Activated effector memory CD4-positive, alpha-beta T cell treated with anti-CD3 and anti-CD28 coated beads, Interleukin-2, amount 50 U/mL, for 16 hours (primary cell): ENCODE measurements around the gene ALKAL2.

ENCODE experiments used
- DNase-seq: peaks from one replicate; pipeline ENCODE4 v3.0.0-alpha.2; 2020

The ALKAL2 gene

DNA sequence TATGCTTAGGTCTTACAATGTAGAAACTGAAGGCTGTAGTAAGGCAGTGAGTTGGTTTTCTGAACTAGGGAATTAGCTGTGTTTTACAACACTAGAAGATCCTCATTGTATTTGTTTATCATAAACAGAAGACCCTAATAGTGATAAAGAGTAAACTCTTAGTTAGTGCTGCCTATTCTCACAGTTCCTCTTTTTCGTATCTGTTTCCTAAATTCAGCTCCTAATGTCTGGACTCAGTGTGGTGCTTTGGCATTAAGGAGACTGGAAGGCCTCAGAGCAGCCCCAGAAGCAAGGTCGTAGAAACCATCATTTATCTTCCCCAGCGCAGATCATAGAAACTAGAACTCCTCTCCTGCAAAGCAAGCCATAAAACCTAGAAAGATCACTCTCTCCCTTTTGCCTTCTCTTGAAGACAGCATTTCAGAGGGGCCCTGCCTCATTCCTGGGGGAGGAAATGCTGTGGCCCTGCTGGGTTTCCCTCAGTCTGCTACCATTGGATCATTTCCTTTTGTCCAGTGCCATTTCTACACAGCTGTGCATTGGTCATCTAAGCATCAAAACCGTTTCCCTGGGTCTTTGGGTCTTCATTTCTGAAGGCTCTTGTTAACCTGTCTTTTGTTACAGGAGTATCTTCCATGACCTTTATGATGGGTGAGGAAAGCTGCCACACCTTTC, 18.4 kb downstream of the ALKAL2 start:
- no peak for DNase-seq

DNA sequence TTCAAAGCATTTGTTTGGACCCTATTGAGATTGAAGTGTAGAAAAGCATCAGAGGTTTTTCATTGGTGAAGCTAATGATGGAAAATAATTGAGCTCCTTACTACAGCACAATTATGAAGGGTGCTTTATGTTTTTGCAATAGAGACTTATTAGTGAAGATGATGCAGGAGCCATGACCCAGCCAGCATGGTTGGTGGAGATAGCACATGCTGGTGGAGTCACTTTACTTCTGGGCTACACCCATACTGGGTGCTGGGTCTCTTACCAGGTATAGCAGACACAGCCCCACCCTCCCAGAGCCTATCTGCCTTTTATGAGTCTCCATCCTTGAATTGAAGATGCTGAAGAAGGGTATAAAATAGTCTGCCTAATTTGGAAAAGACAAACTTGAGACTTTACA, 19.6 kb downstream of the ALKAL2 start:
- no peak for DNase-seq

DNA sequence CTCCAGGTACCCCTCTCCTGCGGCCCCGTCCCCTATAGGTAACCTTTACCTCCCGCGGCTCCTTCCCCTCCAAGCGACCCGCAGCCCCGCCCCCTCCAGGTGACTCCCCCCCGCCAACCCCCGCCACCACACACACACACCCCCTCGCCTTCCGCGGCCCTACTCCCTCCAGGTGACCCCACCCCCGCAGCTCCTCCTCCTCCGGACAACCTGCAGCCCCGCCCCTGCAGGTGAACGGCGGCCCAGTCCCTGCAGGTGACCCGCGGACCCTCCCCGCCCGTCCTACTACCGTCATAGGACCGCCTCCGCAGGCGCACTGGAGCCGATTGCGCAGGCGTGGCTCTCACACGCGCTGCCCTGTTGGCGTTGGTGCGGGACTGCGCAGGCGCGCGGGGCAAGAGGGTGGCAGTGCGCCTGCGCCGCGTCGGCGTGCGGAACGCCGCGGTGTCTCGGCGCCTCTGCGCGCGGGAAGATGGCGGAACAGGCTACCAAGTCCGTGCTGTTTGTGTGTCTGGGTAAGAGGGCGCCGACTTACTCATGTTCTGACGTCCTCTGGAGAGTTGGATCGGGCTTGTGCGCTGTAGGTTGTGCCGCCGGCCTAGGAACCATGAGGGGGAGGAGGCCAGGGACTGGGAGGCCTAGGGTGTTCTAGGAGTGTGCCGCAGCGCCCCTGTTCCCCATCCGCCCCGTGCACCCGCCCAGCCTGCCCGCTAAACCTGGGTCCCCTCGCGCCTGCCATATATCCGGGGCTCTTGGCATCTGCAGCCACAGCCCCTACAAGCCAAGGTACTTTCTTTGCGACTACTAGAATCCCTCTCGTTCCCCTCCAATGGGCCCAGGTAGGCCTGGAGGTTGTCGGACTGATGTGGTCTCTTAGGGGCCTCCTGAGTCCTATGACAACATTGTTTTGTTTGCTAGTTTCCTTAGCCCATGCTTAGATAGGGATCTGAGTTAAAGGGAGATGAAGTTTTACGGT, 23.1 kb downstream of the ALKAL2 start, which contains the start of gene ACP1:
TSS of gene ACP1 (plus strand) at position 455 of the 976 bp plus-strand sequence. CDS start at position 473, 18 bp downstream.
- DNase-seq, result peak; percentile 98

DNA sequence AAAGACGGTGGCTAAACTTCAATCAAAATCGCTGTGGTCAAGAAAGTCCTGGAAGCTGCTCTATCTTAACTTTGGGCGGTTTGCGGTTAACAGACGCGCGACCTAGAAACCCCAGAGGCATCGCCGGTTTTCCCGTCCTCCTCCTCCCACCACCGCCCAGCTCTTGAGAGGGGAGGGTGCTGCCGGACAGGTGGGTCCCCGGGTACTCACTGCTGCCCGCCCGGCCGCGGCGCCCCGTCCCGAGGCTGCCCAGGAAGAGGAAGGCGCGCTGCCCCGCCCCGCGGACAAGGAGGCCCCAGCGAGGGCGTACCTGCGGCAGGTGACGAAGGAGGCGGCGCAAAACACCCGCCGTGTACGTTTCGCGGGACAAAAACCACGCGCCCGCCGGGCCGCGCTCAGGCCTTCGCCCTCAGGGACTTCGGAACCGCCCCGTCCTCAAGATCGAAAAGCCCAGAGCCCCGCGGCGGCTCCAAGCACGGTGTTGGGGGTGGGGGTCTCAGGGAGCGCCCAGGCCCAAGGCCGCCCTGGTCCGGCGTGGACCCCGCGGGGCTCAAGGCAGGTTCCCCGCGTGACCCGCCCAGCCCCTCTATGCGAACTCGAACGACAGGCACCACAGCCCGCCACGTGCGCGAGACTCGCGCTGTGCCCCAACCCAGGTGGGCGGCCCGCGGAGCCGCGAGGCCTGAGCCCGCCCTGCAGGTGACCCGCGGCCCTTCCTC, 24.0 kb downstream of the ALKAL2 start, which contains the start of gene SH3YL1:
TSS of gene SH3YL1 (minus strand) at position 259 of the 719 bp plus-strand sequence. CDS start at position 211, 48 bp downstream.
- peak; percentile 87 for DNase-seq

GRCh38 chr2:263022-263738, 24.7 kb downstream of the ALKAL2 start:
- DNase-seq, result peak; percentile 64

DNA sequence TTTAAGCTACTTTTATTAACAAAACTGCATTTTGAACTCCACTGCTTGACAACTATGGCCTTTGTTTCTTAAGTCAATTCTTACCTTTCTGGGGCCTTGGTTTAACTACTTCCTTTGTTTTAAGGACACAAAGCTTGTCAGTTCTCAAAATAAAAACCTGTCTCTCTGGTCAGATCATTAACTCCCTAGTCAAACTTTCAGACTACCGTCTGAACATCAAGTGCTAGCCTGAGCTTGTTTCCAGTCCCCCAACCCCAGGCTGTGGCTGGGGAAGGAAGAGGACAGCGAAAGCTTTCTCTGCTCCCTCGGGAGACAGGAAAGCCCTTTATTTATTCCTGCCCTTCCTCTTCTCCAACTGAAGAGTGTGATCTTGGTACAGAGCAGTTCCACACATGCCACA, 25.8 kb downstream of the ALKAL2 start:
- no peak for DNase-seq

GRCh38 chr2:260507-261161, 27.3 kb downstream of the ALKAL2 start:
- no peak for DNase-seq

- no peak for DNase-seq
Measured at GRCh38 chr2:259789-260331, 28.0 kb downstream of the ALKAL2 start.

GRCh38 chr2:258933-259332, 29.0 kb downstream of the ALKAL2 start:
- no peak for DNase-seq

- DNase-seq, result no peak
Measured at GRCh38 chr2:257842-258241, 30.0 kb downstream of the ALKAL2 start.

DNA sequence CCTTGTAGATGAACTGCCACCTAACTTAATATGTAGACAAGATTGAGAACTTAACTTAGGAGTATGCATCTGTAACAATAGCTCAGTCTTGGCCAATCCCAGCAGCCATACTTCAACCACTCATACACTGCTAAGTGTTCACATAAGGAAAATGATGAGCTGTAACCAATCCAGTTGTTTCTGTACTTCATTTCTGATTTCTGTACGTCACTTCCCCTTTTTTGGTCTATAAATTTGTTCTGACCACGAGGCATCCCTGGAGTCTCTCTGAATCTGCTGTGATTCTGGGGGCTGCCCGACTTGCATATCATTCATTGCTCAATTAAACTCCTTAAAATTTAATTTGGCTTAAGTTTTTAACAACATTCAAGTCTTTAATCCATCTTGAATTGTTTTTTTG, 30.5 kb downstream of the ALKAL2 start:
- DNase-seq, result no peak

DNA sequence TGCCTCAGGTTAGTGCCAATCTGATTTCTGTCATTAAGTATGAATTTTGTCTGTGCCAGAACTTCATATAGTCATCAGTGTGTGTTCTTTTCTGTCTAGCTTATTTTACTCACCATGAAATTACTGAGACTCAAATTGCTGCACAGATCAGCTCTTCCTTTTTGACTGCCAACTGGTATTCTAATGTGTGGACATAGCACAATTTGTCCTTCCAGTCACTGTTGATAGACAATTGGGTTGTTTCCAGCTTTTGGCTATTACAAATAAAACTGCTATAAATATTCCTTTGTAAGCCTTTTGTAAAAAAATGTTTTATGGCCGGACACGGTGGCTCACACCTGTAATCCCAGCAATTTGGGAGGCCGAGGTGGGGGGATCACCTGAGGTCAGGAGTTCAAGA, 31.8 kb downstream of the ALKAL2 start:
- DNase-seq, result no peak

DNA sequence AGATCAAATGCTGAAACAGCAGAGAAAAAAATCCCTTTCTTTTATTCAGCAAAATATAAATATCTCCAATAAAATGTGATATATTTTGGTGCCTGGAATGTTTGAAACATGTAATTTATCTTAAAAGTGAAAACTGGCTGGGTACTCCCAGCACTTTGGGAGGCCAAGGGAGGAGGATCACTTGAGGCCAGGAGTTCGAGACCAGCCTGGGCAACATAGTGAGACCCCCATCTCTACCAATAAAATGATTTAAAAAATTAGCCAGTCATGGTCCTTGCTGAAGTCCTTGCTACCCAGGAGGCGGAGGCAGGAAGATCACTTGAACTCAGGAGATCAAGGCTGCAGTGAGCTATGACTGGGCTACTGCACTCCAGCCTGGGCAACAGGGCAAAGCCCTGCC, 32.7 kb downstream of the ALKAL2 start:
- no peak for DNase-seq

DNA sequence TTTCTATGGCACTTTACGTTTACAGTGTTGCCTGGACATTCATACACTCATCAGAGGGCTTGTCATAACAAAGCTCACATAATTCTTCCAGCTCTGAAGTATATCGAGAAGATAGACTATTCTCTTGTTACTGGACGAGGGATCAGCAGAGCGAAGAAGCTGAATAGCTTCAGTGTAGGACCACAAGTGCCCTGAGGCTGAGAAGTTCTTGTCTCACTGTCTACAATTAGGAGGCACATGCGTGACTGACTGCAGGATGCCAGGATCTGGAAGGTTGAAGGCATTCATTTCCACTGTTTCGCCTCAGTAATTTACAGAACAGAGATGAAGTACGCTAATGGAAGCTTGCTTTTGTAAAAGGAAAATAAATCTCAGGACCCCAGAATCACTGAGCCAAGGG, 33.6 kb downstream of the ALKAL2 start:
- DNase-seq, result no peak

GRCh38 chr2:253202-253638, 34.7 kb downstream of the ALKAL2 start:
- no peak for DNase-seq

- no peak for DNase-seq
Measured at GRCh38 chr2:252001-252602, 35.8 kb downstream of the ALKAL2 start.

GRCh38 chr2:249538-250042, 38.3 kb downstream of the ALKAL2 start:
- no peak for DNase-seq

- DNase-seq, result no peak
Measured at GRCh38 chr2:248724-249123, 39.2 kb downstream of the ALKAL2 start.

DNA sequence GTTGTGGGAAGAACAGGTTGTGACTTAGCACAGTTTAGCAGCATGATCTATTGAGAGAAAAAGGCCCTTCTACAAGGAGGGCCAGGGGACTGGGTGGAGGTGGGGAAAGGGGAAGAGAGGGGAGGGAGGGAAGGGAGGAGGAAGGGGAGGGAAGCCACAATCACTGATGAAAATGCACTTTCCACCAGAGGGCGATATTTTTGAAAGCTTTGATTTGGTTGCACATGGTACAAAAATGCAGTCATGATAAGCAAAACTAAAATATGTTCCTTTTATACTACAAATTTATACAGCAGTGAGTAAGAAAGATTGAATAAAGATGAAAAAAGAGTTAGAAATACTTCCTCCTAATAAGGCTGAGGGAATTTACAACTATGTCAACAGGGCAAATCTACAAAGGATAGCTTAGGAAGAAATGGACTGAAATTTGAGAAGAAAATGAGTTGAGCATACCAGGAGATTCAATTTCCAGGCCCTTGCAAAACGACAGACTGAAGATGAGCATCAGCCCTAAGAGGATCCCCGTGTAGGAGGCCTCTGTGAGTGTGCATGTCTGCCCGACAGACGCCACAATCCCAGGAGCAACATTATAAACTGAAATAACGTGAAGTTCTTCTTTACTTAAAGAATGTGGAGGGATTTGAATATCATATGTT, 41.3 kb downstream of the ALKAL2 start:
- no peak for DNase-seq

DNA sequence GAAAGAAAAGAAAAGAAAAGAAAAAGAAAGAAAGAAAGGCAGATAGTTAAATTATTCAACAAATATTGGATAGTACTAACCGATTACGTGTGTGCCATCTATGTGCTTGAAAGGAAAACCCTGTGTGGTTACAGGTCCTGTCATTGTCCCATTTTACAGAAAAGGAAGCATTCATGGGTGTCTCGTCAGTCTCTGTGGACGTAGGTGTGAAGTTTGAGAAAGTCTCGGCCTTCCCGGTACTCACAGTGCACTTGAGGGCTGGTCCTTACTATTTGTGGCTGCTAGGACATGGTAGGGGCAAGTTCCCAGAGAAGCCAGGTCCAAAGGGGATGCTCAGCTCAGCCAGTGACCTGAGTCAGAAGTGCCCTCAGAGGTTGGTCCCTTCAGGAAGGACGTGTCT, 43.3 kb downstream of the ALKAL2 start:
- DNase-seq, result no peak
